GM18511 (cell line): ENCODE measurements around the gene SLC26A1.

Source experiments
- ATAC-seq: cut with Tn5 transposase; IDR thresholded peaks from one replicate; pipeline ENCODE4 v1.9.1; 2021; ENCODE audit warnings: mild to moderate bottlenecking, moderate library complexity; ENCODE audit not compliant: unreplicated experiment

Gene SLC26A1

DNA sequence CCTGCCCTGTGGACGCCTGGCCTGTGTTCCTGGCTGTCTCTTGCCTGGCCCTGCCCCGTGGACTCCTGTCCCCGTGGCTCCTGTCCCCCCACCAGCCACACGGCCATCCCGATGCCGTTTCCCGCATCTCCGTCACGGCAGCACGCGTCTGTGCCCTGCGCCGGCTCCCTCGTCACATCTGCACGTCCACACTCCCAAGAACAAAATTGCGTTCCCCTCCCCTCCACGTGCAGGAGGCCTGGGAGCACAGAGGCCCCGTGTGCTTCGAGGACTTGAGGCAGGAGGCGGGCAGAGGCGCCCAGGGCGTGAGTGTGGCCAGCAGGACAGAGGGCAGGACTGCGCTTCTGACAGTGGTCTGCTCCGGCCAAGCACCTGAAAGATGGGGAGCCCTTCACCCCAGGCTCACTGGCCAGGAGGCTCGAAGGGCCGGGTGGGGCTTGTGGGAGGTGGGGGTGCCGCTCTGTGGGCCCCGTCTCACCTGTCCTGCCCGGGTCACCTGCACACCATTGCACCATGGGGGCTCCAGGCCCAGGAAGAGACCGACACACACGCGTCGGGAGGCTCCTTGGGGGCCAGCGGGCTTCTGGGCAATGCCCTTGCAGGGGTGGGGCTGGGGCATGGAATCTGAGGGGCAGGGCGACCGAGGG lies 35.5 kb upstream of the SLC26A1 start:
- no peak for ATAC-seq

DNA sequence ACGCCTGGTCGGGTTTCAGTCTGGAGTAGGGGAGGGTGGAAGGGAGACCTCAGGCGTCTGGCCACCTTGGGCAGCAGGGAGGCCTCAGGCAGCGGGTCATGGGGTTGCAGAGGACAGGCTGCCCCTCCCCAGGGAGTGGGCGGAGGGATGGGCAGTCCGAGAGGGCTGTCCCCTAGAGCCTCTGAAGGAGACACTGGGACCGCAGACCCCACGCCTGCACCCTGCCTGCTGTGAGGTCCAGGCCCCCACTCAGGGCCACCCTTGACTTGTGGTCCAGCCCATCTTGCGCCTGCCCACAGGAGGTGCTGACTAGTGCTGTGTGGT lies 34.7 kb upstream of the SLC26A1 start:
- ATAC-seq, result no peak

DNA sequence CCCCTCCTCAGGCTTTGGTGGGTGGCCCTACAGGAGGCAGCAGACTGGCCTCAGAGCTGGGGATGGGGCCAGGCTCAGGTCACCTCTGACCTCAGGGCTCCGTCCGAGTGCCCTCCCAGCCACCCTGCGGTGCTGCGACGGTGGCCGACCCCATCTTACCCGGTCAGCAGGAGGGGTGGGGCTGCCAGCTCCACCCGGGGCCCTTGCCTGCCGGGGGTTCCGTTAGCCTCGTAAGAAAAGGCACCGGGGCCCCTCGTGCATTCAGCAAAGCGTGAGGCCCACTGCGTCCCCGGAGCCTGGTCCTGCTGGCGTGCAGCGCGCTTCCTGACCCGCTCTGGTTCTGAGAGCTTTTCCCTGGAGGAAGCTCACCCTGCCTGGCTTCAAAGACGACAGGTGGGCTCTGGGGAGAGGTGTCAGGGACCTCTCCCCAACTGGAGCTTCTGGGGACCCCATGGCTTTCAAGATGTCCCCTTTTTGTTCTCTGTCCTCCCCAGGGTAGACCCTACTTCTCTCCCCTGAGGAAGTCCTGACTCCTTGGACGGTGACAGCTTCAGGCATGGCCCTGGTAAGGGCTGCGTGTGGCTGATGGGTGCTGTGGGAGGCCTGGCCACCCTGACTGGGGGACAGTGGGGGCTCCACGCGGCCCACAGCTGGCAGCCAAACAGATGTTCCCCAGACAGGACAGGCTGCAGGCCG lies 34.2 kb upstream of the SLC26A1 start:
- no peak for ATAC-seq

DNA sequence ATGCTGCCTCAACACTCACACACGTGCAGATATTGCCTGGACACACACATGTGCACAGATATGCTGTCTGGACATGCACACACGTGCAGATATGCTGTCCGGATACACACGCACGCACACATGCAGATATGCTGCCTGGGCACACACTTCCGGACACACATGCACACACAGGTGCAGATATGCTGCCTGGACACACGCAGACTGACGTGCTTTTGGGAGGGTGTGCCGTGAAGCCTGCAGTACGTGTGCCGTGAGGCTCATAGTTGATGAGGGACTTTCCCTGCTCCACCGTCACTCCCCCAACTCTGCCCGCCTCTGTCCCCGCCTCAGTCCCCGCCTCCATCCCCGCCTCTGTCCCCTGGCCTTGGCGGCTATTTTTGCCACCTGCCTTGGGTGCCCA lies 32.9 kb upstream of the SLC26A1 start:
- peak; percentile 67 for ATAC-seq

DNA sequence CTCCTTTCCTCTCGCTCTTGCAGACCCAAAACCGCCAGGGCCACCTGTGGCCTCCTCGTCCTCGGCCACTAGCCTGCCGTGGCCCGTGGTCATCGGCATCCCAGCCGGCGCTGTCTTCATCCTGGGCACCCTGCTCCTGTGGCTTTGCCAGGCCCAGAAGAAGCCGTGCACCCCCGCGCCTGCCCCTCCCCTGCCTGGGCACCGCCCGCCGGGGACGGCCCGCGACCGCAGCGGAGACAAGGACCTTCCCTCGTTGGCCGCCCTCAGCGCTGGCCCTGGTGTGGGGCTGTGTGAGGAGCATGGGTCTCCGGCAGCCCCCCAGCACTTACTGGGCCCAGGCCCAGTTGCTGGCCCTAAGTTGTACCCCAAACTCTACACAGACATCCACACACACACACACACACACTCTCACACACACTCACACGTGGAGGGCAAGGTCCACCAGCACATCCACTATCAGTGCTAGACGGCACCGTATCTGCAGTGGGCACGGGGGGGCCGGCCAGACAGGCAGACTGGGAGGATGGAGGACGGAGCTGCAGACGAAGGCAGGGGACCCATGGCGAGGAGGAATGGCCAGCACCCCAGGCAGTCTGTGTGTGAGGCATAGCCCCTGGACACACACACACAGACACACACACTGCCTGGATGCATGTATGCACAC lies 31.8 kb upstream of the SLC26A1 start:
- ATAC-seq, result no peak

DNA sequence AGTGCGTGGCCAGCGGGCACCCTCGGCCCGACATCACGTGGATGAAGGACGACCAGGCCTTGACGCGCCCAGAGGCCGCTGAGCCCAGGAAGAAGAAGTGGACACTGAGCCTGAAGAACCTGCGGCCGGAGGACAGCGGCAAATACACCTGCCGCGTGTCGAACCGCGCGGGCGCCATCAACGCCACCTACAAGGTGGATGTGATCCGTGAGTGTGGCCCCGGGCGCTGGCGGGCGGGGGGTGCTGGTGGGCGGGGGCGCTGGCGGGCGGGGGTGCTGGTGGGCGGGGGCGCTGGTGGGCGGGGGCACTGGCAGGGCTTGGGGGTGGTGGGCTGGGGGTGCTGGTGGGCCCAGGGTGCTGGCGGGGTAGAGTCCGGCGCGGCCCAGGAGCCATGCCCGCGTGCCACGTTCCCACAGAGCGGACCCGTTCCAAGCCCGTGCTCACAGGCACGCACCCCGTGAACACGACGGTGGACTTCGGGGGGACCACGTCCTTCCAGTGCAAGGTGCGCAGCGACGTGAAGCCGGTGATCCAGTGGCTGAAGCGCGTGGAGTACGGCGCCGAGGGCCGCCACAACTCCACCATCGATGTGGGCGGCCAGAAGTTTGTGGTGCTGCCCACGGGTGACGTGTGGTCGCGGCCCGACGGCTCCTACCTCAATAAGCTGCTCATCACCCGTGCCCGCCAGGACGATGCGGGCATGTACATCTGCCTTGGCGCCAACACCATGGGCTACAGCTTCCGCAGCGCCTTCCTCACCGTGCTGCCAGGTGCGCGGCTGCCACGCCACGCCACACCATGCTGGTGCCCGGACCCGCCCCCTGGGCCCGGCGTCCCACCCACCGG lies 30.9 kb upstream of the SLC26A1 start:
- no peak for ATAC-seq

DNA sequence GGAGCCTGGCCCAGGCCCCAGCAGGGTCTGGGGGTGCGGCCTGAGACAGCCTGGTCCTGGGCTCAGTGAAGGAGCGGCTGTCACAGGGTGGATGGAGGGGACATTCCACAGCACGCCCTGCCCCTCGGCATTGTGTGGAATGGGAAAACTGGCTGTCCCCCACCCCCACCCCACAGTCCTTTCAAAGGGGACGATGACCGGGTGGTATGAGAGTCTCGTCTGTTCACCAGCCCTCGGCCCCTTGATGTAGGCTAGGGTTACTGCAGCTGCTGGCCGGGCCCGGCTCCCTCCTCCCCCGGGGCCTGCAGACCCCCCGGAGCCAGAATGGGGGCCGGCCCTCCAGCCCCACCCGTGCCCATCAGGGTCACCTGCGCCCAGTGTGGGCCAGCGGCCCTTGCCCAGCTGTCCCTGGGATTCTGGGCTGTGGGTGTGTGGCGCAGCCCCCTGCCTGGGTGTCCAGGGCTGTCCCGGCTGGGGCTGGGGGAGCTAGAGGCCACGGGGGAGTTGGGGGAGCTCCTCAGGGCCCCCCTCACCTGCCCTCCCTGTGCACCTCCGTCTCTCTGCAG lies 30.0 kb upstream of the SLC26A1 start:
- ATAC-seq, result no peak

DNA sequence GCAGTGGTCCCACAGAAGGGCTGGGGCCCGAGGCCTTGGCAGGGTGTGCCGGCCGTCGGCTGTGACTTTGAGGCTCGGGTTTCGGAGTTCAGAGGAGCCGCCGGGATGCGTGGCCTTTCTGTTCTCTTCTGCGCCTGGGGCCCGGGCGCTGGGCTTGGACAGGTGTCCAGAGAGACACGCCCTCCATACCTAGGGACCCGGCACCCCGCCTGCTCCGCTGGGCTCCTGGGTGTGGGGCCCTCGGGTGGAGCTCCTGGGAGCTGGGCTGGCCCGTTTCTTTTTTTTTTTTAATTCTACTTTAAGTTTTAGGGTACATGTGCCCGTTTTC lies 29.5 kb upstream of the SLC26A1 start:
- no peak for ATAC-seq

DNA sequence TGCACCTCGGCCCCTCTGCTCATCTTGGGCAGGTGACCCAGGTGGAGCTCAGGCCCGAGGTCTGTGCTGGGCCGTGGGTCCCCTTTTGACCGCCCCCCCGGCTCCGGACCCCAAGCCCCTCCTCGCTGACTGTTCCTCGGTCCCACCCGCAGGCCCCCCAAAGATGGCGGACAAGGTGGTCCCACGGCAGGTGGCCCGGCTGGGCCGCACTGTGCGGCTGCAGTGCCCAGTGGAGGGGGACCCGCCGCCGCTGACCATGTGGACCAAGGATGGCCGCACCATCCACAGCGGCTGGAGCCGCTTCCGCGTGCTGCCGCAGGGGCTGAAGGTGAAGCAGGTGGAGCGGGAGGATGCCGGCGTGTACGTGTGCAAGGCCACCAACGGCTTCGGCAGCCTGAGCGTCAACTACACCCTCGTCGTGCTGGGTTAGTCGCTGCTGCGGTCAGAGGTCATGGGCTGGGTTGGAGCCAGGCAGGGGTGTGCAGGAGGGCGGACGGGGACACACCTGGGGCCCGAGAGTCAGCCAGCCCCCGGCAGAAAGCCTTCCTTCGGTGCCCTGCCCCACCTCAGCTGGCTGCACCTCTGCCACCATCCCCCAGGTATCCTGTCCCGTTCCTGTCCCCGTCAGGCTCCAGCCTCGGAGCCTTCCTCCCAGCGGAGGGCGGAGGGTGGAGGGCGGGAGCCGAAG lies 29.0 kb upstream of the SLC26A1 start:
- no peak for ATAC-seq

DNA sequence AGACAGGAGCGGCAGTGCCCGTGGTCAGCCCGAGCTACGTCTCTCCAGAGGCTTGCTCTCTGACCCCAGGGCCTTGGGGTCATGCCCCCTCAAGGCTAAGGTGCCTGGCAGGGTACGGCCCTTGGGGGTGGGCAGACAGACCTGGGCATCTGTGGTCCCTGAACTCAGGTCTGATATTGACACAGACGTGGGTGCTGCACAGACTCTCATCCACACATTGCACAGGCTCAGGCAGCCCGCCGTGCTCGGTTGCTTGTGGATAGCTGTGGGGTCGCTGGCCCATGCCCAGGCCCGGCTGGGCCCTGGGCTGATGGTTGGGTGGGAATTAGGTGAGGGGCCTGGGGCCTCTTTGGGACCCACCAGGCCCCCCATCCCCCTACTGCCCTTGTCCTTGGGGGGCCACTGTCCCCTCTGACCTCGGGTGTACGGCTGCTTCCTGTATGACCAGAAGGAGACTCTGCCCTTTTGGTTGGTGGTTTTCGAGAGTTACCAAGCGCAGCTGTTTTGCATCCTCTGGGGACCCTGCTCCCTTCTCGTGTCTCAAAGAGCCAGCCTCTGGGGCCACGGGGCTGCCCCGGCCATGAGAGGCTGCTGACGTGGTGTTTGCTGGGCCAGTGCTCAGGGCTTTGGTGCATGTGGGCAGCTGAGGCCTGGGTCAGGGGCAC lies 28.3 kb upstream of the SLC26A1 start:
- ATAC-seq, result peak; percentile 88

DNA sequence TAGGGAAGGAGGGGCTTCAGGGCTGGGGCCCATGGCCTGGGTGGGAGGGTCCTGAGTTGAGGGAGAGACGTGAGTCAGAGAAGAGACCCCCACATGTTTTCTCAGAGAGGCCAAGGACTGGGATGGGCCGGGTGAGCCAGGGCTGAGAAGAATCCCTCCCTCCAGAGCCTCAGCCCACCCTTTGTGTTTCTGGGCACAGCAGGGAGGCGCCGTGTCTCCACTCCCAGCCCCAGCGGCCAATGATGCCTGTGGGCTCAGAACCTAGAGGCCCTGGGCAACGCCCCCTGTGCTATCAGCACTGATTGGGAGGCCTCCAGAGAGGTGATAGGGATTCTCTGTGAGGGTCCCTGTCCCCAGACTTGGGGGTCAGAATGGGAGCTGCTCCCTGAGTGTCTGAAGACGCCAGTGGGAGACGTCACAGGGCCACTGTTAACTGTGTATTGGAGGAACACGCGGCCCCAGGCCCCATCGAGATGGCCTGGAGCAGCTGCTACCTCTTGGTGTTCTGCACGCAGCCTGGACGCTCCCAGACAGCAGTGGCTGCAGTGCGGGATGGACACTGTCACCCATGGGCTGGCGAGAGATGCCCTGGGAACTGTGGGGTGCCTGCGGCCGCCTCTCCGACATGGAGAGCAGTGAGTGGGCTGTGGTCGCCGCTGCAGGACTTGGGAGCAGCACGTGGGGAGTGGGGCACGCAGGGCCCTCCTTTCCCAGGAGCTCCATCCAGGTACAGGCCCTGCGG lies 26.7 kb upstream of the SLC26A1 start:
- ATAC-seq, result no peak

DNA sequence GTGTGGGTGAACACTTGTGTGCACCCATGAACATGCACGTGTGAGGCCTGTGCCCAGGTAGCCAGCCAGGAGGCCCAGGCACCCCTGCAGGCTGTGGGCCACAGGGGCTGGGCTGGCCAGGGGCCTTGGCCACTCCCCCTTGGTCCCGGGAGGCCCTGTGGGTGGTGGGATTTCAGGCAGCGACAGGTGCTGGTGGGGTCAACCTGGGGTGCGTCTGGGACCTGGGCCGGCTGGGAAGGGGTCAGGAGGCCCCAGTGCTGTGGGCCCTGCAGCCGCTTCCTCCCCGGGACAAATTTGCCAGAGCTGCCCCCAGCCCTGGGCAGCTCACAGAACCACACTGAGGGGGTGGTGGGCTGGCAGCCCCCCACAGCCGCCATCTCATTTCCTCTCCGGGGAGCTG lies 26.1 kb upstream of the SLC26A1 start:
- ATAC-seq, result no peak

DNA sequence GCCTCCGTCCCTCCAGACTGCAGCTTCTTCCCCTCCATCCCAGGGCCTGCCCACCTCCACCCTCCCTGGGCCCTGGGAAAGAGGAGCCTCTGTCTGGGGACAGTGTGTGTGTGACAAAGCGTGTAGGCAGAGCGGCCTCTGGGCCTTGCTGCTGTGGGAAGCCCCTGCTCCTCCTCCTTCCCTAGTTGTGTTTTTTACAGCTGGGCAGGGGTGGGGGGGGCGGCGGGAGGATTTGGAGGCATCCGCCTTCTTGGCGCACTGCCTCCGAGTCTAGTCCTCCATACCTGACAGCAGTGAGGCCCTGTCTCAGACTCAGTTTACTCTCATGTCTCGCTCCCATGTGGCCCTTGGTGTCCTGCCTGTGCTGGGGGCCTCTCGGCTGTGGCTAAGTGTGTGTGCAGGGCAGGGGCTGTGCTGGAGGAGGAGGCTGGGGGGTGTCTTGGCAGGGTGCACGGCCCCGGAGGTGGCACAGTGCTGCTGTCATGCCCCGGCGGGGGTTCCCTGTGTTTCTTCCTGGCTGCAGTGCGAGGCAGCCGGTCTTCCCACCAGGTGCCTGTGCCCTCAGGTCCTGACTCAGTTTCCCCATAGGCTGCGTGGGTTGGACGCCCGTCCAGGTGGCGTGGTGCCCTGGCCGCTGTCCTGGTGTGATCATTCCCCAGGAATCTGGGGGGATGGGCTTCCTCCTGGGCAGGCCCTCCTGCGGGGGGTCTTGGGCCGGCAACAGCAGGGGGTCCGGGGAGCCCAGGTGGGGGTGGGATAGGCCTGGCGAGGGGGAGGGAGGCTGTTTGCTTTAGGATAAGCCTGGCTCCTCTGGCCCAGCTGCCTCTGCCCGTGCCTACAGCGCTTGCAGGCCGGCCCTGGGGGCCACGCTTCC lies 25.2 kb upstream of the SLC26A1 start:
- ATAC-seq, result no peak

DNA sequence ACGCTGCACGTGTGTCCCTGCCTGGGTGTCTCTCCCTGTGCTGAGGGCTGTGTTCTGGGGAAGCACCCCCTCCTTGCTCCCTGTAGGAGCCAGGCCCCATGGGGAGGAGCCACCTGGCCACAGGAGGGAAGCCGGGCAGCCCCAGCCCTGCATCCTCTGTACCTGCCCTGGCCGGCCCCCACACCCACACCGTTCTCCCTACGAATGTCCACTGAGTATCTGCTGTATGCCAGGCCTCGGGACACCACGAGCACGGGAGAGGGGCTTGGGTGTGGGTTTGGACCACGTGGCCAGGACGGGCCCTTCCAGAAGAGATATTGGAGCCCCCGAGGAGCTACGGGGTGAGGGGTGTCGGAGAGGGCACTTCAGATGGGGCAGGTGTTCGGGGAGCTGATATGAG lies 24.5 kb upstream of the SLC26A1 start:
- no peak for ATAC-seq

DNA sequence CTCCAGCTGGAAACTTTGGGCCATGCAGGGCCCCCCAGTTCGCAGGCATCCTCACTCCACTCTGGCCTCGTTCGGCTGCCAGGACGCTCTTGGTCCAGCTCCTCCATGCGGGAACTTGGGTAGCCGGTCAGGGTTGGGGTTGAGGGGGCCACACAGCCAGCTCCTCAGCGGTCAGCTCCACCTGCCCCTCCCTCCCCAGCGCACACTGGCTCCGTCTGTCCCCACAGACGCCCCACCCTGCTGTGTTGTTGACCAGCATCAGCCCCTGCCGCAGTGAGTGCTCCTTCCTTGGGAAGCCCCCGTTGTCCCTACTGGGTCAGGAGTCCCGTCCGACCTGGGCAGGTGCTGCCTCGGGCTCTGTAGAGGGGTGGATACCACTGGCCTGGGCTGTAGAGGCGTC lies 24.0 kb upstream of the SLC26A1 start:
- ATAC-seq, result no peak

DNA sequence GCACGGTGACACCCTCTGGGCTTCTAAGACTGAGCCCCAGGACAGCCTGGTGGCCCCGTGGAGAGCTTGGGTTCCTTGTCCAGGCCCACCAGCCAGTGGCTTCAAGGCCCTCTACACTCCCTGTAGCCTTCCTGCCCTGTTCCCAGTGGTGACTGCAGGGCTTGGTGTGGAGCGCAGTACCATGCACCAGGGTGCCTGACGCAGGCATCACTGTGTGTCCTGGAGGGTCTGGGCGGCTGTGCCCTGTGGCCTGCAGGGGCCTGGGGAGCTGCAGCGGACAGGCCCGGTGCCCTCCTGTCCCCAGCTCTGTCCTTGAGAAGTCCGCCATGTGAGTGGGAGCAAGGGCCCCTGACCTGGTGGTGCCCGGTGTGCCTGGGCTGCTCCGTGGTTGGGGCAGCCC lies 22.5 kb upstream of the SLC26A1 start:
- no peak for ATAC-seq

DNA sequence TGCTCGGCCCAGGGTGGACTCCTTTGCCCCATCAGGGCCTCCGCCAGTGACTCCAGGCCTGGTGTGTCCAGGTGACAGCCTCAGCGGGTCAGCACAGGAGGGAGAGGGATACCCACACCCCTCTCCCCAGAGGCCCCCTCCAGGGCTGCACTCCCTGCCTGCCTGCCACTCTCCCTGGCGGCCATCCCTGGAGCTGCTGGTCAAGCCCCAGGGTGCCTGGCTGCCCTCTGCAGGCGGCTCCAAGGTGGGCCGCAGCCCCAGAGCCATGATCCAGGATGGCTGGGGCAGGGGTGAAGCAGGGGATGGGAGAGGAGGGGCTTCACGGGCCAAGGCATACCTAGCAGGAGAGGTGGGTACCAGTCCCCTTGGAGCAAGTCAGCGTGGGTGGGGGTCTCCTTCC lies 22.0 kb upstream of the SLC26A1 start:
- no peak for ATAC-seq

DNA sequence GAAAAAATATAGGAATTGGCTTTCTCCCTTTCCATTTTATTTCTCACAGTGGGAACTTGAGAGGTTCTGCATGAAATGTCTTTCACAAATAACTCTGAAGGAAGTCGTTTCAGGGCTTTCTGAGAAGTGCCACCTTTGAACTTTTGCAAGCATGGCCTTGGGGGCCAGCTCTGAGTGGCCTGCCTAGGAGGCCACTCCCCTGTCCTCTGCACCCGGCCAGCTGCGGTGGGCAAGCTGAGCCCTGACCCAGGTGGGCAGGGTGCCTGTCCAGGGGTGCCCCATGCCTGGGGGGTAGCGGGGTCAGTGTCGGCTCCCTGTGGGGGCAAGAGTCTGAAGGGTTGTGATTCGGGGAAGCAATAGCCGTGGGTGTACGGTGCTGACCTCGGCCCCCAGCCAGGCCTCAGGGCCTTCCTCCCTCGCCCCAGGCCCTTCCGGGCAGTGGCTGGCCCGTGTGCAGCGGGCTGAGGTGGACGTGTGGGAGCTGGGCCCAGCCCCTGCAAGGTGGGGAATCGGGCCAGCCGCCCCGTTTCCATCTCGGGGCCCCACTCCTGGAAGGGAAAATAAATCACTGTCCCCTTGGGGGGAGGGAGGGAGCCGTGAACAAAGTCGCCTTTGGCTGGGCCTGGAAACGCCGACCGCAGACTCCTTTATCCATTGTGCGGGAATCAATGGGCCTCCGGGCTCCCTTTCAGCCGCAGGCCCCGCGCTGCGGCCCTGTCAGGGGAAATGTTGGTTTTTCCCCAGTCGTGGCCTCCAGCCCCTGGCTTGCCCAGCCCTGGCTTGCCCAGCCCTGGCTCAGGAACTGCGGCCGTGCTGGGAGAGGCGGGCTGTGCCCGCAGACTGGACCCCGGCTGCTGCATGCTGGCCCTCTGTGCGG lies 21.3 kb upstream of the SLC26A1 start:
- no peak for ATAC-seq
